B cell (primary cell): Measurements from ENCODE around the gene TBC1D32. TPM values are rescaled to one million over a fixed set of nuclear protein-coding genes. Genes with fewer than 3 reads are reported as not detected.

ENCODE experiments used
- ATAC-seq: fragments of 200-7000 bp; cut with Tn5 transposase; one replicate; pipeline ENCODE4 v1.10.0; 2021; ENCODE audit warnings: low read depth, mild to moderate bottlenecking, moderate number of reproducible peaks, moderate library complexity
- CTCF ChIA-PET: fragments of 350-600 bp; sonication (Branson Sonifier 250); formaldehyde crosslinking; loops from one replicate; lab custom pipeline; 2021; ENCODE audit warnings: antibody characterized with exemption, inconsistent platforms; lab: Charles Lee
- POLR2A ChIA-PET: fragments of 350-600 bp; sonication (Branson Sonifier 250); formaldehyde crosslinking; loops from one replicate; lab custom pipeline; 2021; ENCODE audit warnings: antibody characterized with exemption; lab: Charles Lee
- DNase-seq: peaks from one replicate; pipeline ENCODE4 v3.0.0; 2013
- H2AFZ ChIP-seq: 2 replicates; pipeline ENCODE4 v1.6.1; 2012; ENCODE audit warnings: mild to moderate bottlenecking, low read depth, low read length; ENCODE audit not compliant: insufficient read depth, poor library complexity, severe bottlenecking
- H3K27ac ChIP-seq, 2 donors: 1 replicate in 1 of 2; 2 replicates in 1 of 2; pipeline ENCODE4 v1.5.1; 2012 to 2013; ENCODE audit warnings: low read length in 2 of 2, mild to moderate bottlenecking in 2 of 2, moderate library complexity in 1 of 2
- H3K27me3 ChIP-seq, 4 experiments: fragments of 200-600 bp in 1 of 4; sonication (generic) in 1 of 4; replicated peaks in 1 of 4; 1 replicate in 2 of 4; 2 replicates in 2 of 4; pipeline versions ENCODE4 v1.6.1 to v1.7.0; 2013 to 2016; ENCODE audit warnings: low read length in 3 of 4, mild to moderate bottlenecking in 2 of 4, mixed read lengths in 1 of 4, moderate library complexity in 1 of 4; ENCODE audit not compliant: insufficient read depth in 4 of 4, control insufficient read depth in 3 of 4; ENCODE audit errors: control extremely low read depth in 1 of 4
- H3K36me3 ChIP-seq, 2 experiments: replicated peaks in 1 of 2; 1 replicate in 1 of 2; 2 replicates in 1 of 2; pipeline versions ENCODE4 v1.6.1 to v1.7.1; 2013; ENCODE audit warnings: low read length in 1 of 2; ENCODE audit not compliant: insufficient read depth in 2 of 2, control insufficient read depth in 1 of 2; ENCODE audit errors: control extremely low read depth in 1 of 2, extremely low read depth in 1 of 2
- H3K4me1 ChIP-seq, 2 donors: fragments of 200-600 bp in 1 of 2; sonication (generic) in 1 of 2; 1 replicate in 1 of 2; 2 replicates in 1 of 2; pipeline versions ENCODE4 v1.5.1 to v1.6.1; 2013 to 2017; ENCODE audit warnings: low read length in 2 of 2; ENCODE audit not compliant: control insufficient read depth in 2 of 2, insufficient read depth in 2 of 2
- H3K4me2 ChIP-seq: replicated peaks from 2 replicates; pipeline ENCODE3; 2012; ENCODE audit warnings: mild to moderate bottlenecking, low read depth, low read length; ENCODE audit not compliant: poor library complexity, severe bottlenecking
- H3K4me3 ChIP-seq, 5 experiments: fragments of 200-600 bp in 1 of 5; sonication (generic) in 1 of 5; 1 replicate in 3 of 5; 2 replicates in 2 of 5; pipeline versions ENCODE4 v1.5.1 to v1.7.0; 2011 to 2016; ENCODE audit warnings: low read length in 4 of 5, mild to moderate bottlenecking in 4 of 5, low read depth in 2 of 5, control low read depth in 1 of 5, moderate library complexity in 1 of 5; ENCODE audit not compliant: insufficient read depth in 1 of 5; ENCODE audit errors: control extremely low read depth in 1 of 5, extremely low read depth in 1 of 5
- H3K79me2 ChIP-seq: fragments of 200-600 bp; sonication (generic); one replicate; pipeline ENCODE4 v1.6.0; 2016; ENCODE audit warnings: low read length; ENCODE audit not compliant: control insufficient read depth, insufficient read depth
- H3K9ac ChIP-seq: fragments of 200-600 bp; sonication (generic); 2 replicates; pipeline ENCODE4 v1.6.1; 2017; ENCODE audit warnings: mild to moderate bottlenecking, low read length, moderate library complexity
- H3K9me3 ChIP-seq, 3 donors: one replicate each; pipeline versions ENCODE4 v1.6.1 to v1.7.1; 2013; ENCODE audit warnings: low read length in 2 of 3; ENCODE audit not compliant: control insufficient read depth in 2 of 3, insufficient read depth in 1 of 3; ENCODE audit errors: control extremely low read depth in 1 of 3
- H4K20me1 ChIP-seq: 2 replicates; pipeline ENCODE4 v1.6.0; 2012; ENCODE audit warnings: mild to moderate bottlenecking, low read length; ENCODE audit not compliant: insufficient read depth, control insufficient read depth, poor library complexity, severe bottlenecking
- H3K27ac Mint-ChIP-seq: one replicate; pipeline ENCODE4 v1.8.0; 2021; ENCODE audit warnings: mixed read lengths
- H3K27me3 Mint-ChIP-seq: one replicate; pipeline ENCODE4 v1.8.0; 2021; ENCODE audit warnings: mixed read lengths
- H3K4me1 Mint-ChIP-seq: one replicate; pipeline ENCODE4 v1.8.0; 2021; ENCODE audit warnings: mixed read lengths
- H3K4me3 Mint-ChIP-seq: one replicate; pipeline ENCODE4 v1.8.0; 2021; ENCODE audit warnings: mixed read lengths
- H3K9me3 Mint-ChIP-seq: one replicate; pipeline ENCODE4 v1.8.0; 2022; ENCODE audit warnings: mixed read lengths; ENCODE audit not compliant: insufficient read depth
- CTCF ChIP-seq: fragments of 200-600 bp; IDR thresholded peaks from one replicate; pipeline ENCODE4 v1.8.0; 2022; ENCODE audit warnings: antibody characterized with exemption, mild to moderate bottlenecking
- EZH2 ChIP-seq: IDR thresholded peaks from 2 replicates; pipeline ENCODE4 v1.6.1; 2012; ENCODE audit warnings: borderline replicate concordance, low read depth, mild to moderate bottlenecking, moderate library complexity, low read length; ENCODE audit not compliant: insufficient read depth, poor library complexity, severe bottlenecking
- WGBS: methylation state at CpG from one replicate; pipeline ENCODE4 v1.1.5; 2013; ENCODE audit warnings: missing lambda C conversion rate; ENCODE audit not compliant: insufficient coverage; 5-methylcytosine and 5-hydroxymethylcytosine counted together
- intact Hi-C: fragments of 100-400 bp; cut with micrococcal nuclease; formaldehyde crosslinking; loops from one replicate; pipeline ENCODE4 v1.10.0; 2022
- polyA plus RNA-seq: library from polyadenylated mRNA; depleted of rRNA; stranded (reverse); fragments of >200 nt; gene quantifications from 2 replicates; pipeline ENCODE4 v1.2.3, GENCODE V29; 2012
- total RNA-seq, 2 donors: library from RNA; stranded (reverse); fragments of 120-200 nt in 1 of 2; gene quantifications; 1 replicate in 1 of 2; 2 replicates in 1 of 2; pipeline versions ENCODE4 v1.2.3 to v1.2.4, GENCODE V29; 2013 to 2022

Gene TBC1D32
- total and polyA plus RNA-seq, 2 donors (not counting 1 experiment from before 2014, with no cell fraction given) = 9.0 to 20.9 TPM

DNA sequence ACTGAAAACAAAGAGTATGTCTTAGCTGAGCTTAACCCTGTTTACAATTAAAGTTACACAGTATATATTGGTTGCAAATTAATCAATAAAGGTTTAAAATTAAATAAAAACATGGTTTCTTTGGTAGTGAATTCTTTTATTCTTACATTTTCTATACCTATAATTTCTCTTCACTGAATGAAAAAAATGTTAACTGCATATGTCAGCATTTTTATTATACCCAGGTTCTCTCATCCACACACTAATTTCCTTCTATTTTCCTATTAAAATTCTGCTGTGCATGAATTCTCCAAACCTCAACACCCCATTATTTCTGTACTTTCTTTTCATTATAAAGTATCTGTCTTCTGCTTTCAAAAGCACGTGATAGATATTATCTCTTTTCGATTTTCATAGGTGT is 91.9 kb downstream of the TBC1D32 start:
- CTCF ChIA-PET = no interaction called here
- POLR2A ChIA-PET = no interaction called here

GRCh38 chr6:121237859-121238258 is 96.4 kb downstream of the TBC1D32 start:
- DNase-seq (no peak), ATAC-seq (no peak)
- Histone ChIP-seq H3K9ac (no peak overlapping the region), H3K4me1 (no peaks in the 10 kb centered on the region), H3K9me3 (no peaks in the 10 kb centered on the region), H3K4me2 (no peak overlapping the region), H4K20me1 (no peaks in the 10 kb centered on the region), H3K27ac (no peak overlapping the region), H2AFZ (no peak overlapping the region), H3K27me3 (no peaks in the 10 kb centered on the region), H3K79me2 (no peaks in the 10 kb centered on the region), H3K36me3 (peaks cover 0 to 3% of the 10 kb centered on the region in 2 experiments), H3K4me3 (no peak overlapping the region)
- POLR2A ChIA-PET = no interaction called here
- no CpG with 5 or more reads among the region's 1 CpG for WGBS
- no peaks in the 10 kb centered on the region for H3K4me1 Mint-ChIP-seq
- intact Hi-C loops = no loop called here
- no peaks in the 10 kb centered on the region for H3K27me3 Mint-ChIP-seq
- CTCF ChIA-PET = no interaction called here
- H3K4me3 Mint-ChIP-seq = no peak overlapping the region
- TF ChIP-seq EZH2 (no peak), CTCF (no peak)
- no peaks in the 10 kb centered on the region for H3K9me3 Mint-ChIP-seq
- H3K27ac Mint-ChIP-seq = no peak overlapping the region

More for the DNA sequence above, 91.9 kb downstream of the TBC1D32 start:
- intact Hi-C loops = no loop called here
- Histone ChIP-seq H3K4me2 (no peak overlapping the region), H3K27ac (no peak overlapping the region), H3K36me3 (peaks cover 2 to 3% of the 10 kb centered on the region in 2 experiments), H3K79me2 (peaks cover 4% of the 10 kb centered on the region), H3K27me3 (no peaks in the 10 kb centered on the region), H3K4me3 (no peak overlapping the region), H3K9me3 (peaks cover 0 to 12% (median 0%) of the 10 kb centered on the region in 3 donors), H4K20me1 (no peaks in the 10 kb centered on the region), H3K9ac (no peak overlapping the region), H2AFZ (no peak overlapping the region), H3K4me1 (no peaks in the 10 kb centered on the region)
- no CpG with 5 or more reads among the region's 2 CpGs for WGBS
- Mint-ChIP-seq H3K4me3 (no peak overlapping the region), H3K4me1 (no peaks in the 10 kb centered on the region), H3K27me3 (no peaks in the 10 kb centered on the region), H3K27ac (no peak overlapping the region), H3K9me3 (peaks cover 5% of the 10 kb centered on the region)
- TF ChIP-seq CTCF = no peak
- TF ChIP-seq EZH2 = no peak
- ATAC-seq (no peak), DNase-seq (no peak)
